ENCODE results near the gene SRP72. TPM values are rescaled to one million over a fixed set of nuclear protein-coding genes. Genes with fewer than 3 reads are reported as not detected.

SRP72 gene
- total RNA-seq, 5 donors from 2014 or later (not counting 1 experiment from before 2014, with no cell fraction given) = 98.0 to 115 (median 107) TPM

DNA sequence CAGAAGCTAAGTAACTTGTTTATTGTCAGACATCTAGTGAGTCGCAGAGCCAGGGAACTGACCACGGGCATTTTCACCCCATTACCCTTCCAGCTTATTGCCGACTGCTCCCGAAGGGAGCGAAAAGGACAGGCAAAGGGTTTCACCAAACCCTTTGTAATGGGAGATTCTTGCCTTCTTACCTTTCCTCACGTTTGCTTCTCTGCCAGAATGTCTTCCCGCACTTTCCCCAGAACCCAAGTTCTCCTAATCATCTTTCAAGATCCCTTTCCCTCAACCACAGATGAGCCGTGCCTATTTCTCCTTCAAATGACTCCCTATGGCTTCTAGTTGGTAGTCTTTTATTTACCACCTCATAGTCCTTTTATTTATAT, 520 bp upstream of the SRP72 start:
- Histone ChIP-seq H3K4me1 (ENCODE audit: control insufficient read depth in 1 of 2, extremely low read depth in 1 of 2, insufficient read depth in 2 of 2, low read length in 2 of 2) (peaks cover 23 to 38% of the 10 kb centered on the region in 2 experiments), H3K27ac (ENCODE audit: low read length) (peak overlapping the region; percentile 84), H3K4me3 (ENCODE audit: control insufficient read depth in 1 of 2, extremely low read depth in 1 of 2, low read length in 1 of 2) (peak overlapping the region; percentile 90 to 99), H3K27me3 (replicated peaks in 1 of 2; ENCODE audit: control insufficient read depth in 2 of 2, extremely low read depth in 1 of 2, insufficient read depth in 2 of 2, low read length in 1 of 2) (no peaks in the 10 kb centered on the region), H3K9me3 (no peaks in the 10 kb centered on the region), H3K36me3 (ENCODE audit: control insufficient read depth in 2 of 2, extremely low read depth in 1 of 2, insufficient read depth in 1 of 2, low read length in 1 of 2) (peaks cover 6 to 9% of the 10 kb centered on the region in 2 donors)
- ATAC-seq (replicated peaks in 1 of 4) (no peak), DNase-seq (no peak)
- Mint-ChIP-seq H3K4me3 (peak overlapping the region; percentile 97 to 100 (median 98)), H3K9me3 (no peaks in the 10 kb centered on the region), H3K36me3 (peaks cover 21% of the 10 kb centered on the region), H3K27me3 (no peaks in the 10 kb centered on the region), H3K27ac (peak overlapping the region; percentile 96 to 99), H3K4me1 (peaks cover 62 to 68% (median 66%) of the 10 kb centered on the region in 3 donors)
- WGBS (ENCODE audit: insufficient coverage) = 0% methylated on average over 2 of the region's 8 CpGs
- POLR2A ChIA-PET = interaction anchor here (0.6 to 1.9 kb wide), 8 partner anchors 10 to 441 kb away, joined by 4 to 15 read pairs (median 5); partner anchors contain the start of genes PAICS (in 2 of the 2), PPAT (in 2 of the 2), AASDH (in 1 of the 2) and REST (in 1 of the 2)
- CTCF ChIA-PET = interaction anchor here (0.7 to 2.8 kb wide), 6 partner anchors 9 to 44 kb away, joined by 3 to 21 read pairs (median 4); partner anchors contain the start of genes PAICS (in 1 of the 2) and PPAT (in 1 of the 2)

DNA sequence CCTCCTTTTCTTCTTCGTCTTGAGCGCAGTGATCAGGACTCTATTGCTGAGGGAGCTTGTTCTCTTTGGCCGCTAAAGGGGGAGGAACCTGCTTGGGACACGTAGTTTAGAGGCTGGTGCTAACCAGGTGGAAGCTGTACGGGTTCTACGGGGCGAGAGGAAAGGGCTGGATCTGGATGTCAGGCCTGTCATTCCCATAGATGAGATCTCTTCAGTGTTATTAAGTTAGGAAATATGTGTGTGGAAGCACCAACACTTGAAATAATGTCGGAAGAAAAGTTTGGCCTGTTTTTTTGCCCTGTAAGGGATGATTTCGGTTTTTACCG, 643 bp downstream of the SRP72 start:
- H3K27ac ChIP-seq (ENCODE audit: low read length) = peak overlapping the region; percentile 84
- H3K4me3 ChIP-seq (ENCODE audit: control insufficient read depth in 1 of 2, extremely low read depth in 1 of 2, low read length in 1 of 2) = peak overlapping the region; percentile 90 to 99
- peaks cover 62 to 65% (median 64%) of the 10 kb centered on the region in 3 donors for H3K4me1 Mint-ChIP-seq
- H3K4me1 ChIP-seq (ENCODE audit: control insufficient read depth in 1 of 2, extremely low read depth in 1 of 2, insufficient read depth in 2 of 2, low read length in 2 of 2) = peaks cover 23 to 38% of the 10 kb centered on the region in 2 experiments
- POLR2A ChIA-PET = interaction anchor here in 1 of 2 donors (0.5 to 1.4 kb wide), 2 partner anchors 11 to 510 kb away, joined by 4 to 7 read pairs; partner anchors contain the start of genes NOA1 and POLR2B
- CTCF ChIA-PET = interaction anchor here (0.7 to 1.7 kb wide), 6 partner anchors 15 to 512 kb away, joined by 3 to 11 read pairs (median 4); partner anchors contain the start of genes PPAT (in 2 of the 2) and PAICS (in 1 of the 2)
- H3K4me3 Mint-ChIP-seq = peak overlapping the region; percentile 97 to 100 (median 98)
- ATAC-seq (replicated peaks in 1 of 4) (peak; percentile 38 to 53 (median 44)), DNase-seq (peak in 9 of 35 experiments; percentile 1 to 14 (median 5))
- H3K36me3 Mint-ChIP-seq = peaks cover 16% of the 10 kb centered on the region
- no peaks in the 10 kb centered on the region for H3K9me3 ChIP-seq
- 0% methylated on average over 4 of the region's 10 CpGs for WGBS (ENCODE audit: insufficient coverage)
- no peaks in the 10 kb centered on the region for H3K27me3 ChIP-seq (replicated peaks in 1 of 2; ENCODE audit: control insufficient read depth in 2 of 2, extremely low read depth in 1 of 2, insufficient read depth in 2 of 2, low read length in 1 of 2)
- H3K36me3 ChIP-seq (ENCODE audit: control insufficient read depth in 2 of 2, extremely low read depth in 1 of 2, insufficient read depth in 1 of 2, low read length in 1 of 2) = peaks cover 2 to 17% of the 10 kb centered on the region in 2 donors
- no peaks in the 10 kb centered on the region for H3K27me3 Mint-ChIP-seq
- H3K27ac Mint-ChIP-seq = peak overlapping the region; percentile 96 to 99
- H3K9me3 Mint-ChIP-seq = no peaks in the 10 kb centered on the region

DNA sequence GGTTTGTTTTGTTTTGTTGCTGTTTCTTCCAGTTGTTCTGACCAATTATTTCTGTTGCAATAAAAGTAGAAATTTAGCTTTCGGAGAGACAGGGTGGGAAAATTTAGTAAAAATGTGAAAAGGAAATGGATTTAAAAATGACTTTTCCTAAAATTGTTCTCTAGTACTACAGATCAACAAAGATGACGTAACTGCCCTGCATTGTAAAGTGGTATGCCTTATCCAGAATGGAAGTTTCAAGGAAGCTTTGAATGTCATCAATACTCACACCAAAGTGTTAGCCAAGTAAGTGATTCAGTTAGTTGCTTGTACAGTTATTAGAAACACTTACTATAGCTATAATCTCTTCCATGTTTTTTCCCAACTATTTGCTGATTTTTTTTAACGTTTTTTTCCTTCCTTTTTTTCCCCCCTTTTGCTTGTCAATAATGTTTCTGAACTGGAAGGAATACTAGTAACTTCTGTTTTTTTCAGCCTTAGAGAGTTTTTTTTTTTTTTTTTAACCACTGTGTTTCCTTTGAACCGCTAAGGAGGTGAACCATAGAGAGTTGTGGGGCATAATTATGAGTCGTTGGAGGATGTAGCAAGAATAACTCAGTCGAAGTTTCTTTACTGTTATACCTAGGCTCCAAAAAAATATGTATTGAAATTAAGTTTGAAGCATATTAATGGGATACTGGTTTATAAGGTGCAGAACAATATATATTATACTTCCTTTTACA, 2.2 kb downstream of the SRP72 start:
- H3K4me1 Mint-ChIP-seq = peaks cover 52 to 57% (median 53%) of the 10 kb centered on the region in 3 donors
- ATAC-seq (replicated peaks in 1 of 4) = no peak
- peak overlapping the region; percentile 67 to 100 (median 97) for H3K4me3 Mint-ChIP-seq
- H3K36me3 ChIP-seq (ENCODE audit: control insufficient read depth in 2 of 2, extremely low read depth in 1 of 2, insufficient read depth in 1 of 2, low read length in 1 of 2) = peaks cover 5 to 26% of the 10 kb centered on the region in 2 donors
- no peaks in the 10 kb centered on the region for H3K27me3 ChIP-seq (replicated peaks in 1 of 2; ENCODE audit: control insufficient read depth in 2 of 2, extremely low read depth in 1 of 2, insufficient read depth in 2 of 2, low read length in 1 of 2)
- H3K27ac ChIP-seq (ENCODE audit: low read length) = no peak overlapping the region
- H3K4me3 ChIP-seq (ENCODE audit: control insufficient read depth in 1 of 2, extremely low read depth in 1 of 2, low read length in 1 of 2) = no peak overlapping the region
- H3K9me3 Mint-ChIP-seq = no peaks in the 10 kb centered on the region
- peaks cover 23 to 35% of the 10 kb centered on the region in 2 experiments for H3K4me1 ChIP-seq (ENCODE audit: control insufficient read depth in 1 of 2, extremely low read depth in 1 of 2, insufficient read depth in 2 of 2, low read length in 2 of 2)
- H3K27ac Mint-ChIP-seq = peak overlapping the region in 1 of 2 donors; percentile 67
- POLR2A ChIA-PET = interaction anchor here (0.7 to 1.5 kb wide), 6 partner anchors 11 to 357 kb away, joined by 3 to 7 read pairs (median 6); partner anchors contain the start of gene PPAT (in 1 of the 2)
- no peak for DNase-seq
- CTCF ChIA-PET = interaction anchor here in 1 of 2 donors (0.7 to 1.6 kb wide), 2 partner anchors 17 to 303 kb away, joined by 3 to 6 read pairs; no protein-coding TSS in a partner anchor
- peaks cover 24% of the 10 kb centered on the region for H3K36me3 Mint-ChIP-seq
- WGBS (ENCODE audit: insufficient coverage) = no CpG with 5 or more reads among the region's 6 CpGs
- H3K9me3 ChIP-seq = no peaks in the 10 kb centered on the region
- no peaks in the 10 kb centered on the region for H3K27me3 Mint-ChIP-seq

DNA sequence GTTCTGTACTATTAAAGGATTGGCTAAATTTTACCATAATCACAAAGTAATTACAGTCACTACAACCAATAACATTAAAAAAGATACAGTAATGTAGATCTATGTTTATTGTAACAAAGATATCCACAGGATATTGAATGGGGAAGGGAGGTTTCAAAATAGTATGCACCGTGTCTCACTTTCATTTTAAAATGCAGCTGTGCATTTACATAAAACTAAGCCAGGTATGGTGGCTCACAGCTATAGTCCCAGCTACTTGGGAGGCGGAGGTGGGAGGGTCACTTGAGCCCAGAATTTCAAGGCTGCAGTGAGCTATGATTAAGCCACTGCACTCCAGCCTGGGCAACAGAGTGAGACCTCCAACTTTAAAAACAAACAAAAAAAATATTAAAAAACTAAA, 8.5 kb downstream of the SRP72 start:
- no peak overlapping the region for H3K27ac Mint-ChIP-seq
- no peaks in the 10 kb centered on the region for H3K27me3 Mint-ChIP-seq
- H3K27ac ChIP-seq (ENCODE audit: low read length) = no peak overlapping the region
- H3K9me3 Mint-ChIP-seq = no peaks in the 10 kb centered on the region
- POLR2A ChIA-PET = no interaction called here
- H3K4me3 ChIP-seq (ENCODE audit: control insufficient read depth in 1 of 2, extremely low read depth in 1 of 2, low read length in 1 of 2) = no peak overlapping the region
- H3K4me1 Mint-ChIP-seq = peaks cover 0 to 4% (median 3%) of the 10 kb centered on the region in 3 donors
- no peaks in the 10 kb centered on the region for H3K9me3 ChIP-seq
- no CpG with 5 or more reads among the region's 2 CpGs for WGBS (ENCODE audit: insufficient coverage)
- H3K36me3 ChIP-seq (ENCODE audit: control insufficient read depth in 2 of 2, extremely low read depth in 1 of 2, insufficient read depth in 1 of 2, low read length in 1 of 2) = peaks cover 10 to 75% of the 10 kb centered on the region in 2 donors
- H3K36me3 Mint-ChIP-seq = peaks cover 50% of the 10 kb centered on the region
- ATAC-seq (replicated peaks in 1 of 4) (no peak), DNase-seq (no peak)
- CTCF ChIA-PET = no interaction called here
- H3K27me3 ChIP-seq (replicated peaks in 1 of 2; ENCODE audit: control insufficient read depth in 2 of 2, extremely low read depth in 1 of 2, insufficient read depth in 2 of 2, low read length in 1 of 2) = no peaks in the 10 kb centered on the region
- H3K4me1 ChIP-seq (ENCODE audit: control insufficient read depth in 1 of 2, extremely low read depth in 1 of 2, insufficient read depth in 2 of 2, low read length in 2 of 2) = no peaks in the 10 kb centered on the region
- no peak overlapping the region for H3K4me3 Mint-ChIP-seq

DNA sequence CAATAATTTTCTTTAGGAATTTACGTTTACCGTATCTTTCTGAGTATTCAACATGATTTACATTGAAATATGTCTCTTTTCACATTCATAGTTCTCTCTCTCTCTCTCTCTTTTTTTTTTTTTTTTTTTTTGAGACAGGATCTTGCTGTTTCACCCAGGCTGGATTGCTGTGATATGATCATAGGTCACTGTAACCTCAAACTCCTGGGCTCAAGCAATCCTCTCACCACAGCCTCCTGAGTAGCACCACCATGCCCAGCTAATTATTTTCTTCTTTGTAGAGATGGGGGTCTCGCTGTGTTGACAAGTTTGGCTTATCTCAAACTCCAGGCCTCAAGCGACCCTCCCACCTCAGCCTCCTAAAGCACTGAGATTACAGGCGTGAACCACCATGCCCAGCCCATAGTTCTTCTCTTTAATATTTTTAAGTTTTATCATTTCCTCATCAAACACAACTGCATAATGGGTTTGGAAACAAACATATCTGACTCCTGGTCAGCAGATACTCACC, 9.8 kb downstream of the SRP72 start:
- ChIA-PET CTCF (interaction anchor here in 1 of 2 donors (1.3 kb wide), 1 partner anchor 42 kb away, joined by 3 read pairs; the partner anchor contains the start of gene PPAT), POLR2A (no interaction called here)
- no peaks in the 10 kb centered on the region for H3K27me3 ChIP-seq (replicated peaks in 1 of 2; ENCODE audit: control insufficient read depth in 2 of 2, extremely low read depth in 1 of 2, insufficient read depth in 2 of 2, low read length in 1 of 2)
- DNase-seq (no peak), ATAC-seq (replicated peaks in 1 of 4) (no peak)
- peaks cover 10 to 74% of the 10 kb centered on the region in 2 donors for H3K36me3 ChIP-seq (ENCODE audit: control insufficient read depth in 2 of 2, extremely low read depth in 1 of 2, insufficient read depth in 1 of 2, low read length in 1 of 2)
- no peak overlapping the region for H3K4me3 ChIP-seq (ENCODE audit: control insufficient read depth in 1 of 2, extremely low read depth in 1 of 2, low read length in 1 of 2)
- H3K27me3 Mint-ChIP-seq = no peaks in the 10 kb centered on the region
- H3K4me3 Mint-ChIP-seq = no peak overlapping the region
- H3K9me3 ChIP-seq = no peaks in the 10 kb centered on the region
- no peaks in the 10 kb centered on the region for H3K4me1 Mint-ChIP-seq
- no peaks in the 10 kb centered on the region for H3K4me1 ChIP-seq (ENCODE audit: control insufficient read depth in 1 of 2, extremely low read depth in 1 of 2, insufficient read depth in 2 of 2, low read length in 2 of 2)
- H3K9me3 Mint-ChIP-seq = no peaks in the 10 kb centered on the region
- peaks cover 45% of the 10 kb centered on the region for H3K36me3 Mint-ChIP-seq
- no peak overlapping the region for H3K27ac ChIP-seq (ENCODE audit: low read length)
- no peak overlapping the region for H3K27ac Mint-ChIP-seq
- no CpG with 5 or more reads among the region's 5 CpGs for WGBS (ENCODE audit: insufficient coverage)

DNA sequence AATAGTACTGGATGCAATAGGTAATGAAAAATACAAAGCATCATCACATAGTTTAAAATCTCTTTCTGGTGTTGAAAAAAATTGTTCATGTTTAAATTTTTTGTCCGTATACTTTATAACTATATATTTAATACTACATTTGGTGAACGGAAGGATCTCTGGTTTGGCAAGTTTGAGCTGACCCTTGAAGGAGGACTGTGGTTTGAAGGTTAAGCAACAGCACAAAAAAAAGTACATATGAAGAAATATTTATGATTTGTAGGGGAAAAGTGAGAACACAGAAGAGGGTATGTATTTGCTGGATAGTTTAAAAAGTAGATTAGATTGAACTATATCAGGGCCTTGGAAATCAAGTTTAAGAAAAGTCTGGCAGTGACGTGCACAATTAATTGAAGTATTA, 13.3 kb downstream of the SRP72 start:
- ATAC-seq (replicated peaks in 1 of 4) (no peak), DNase-seq (no peak)
- H3K27me3 Mint-ChIP-seq = no peaks in the 10 kb centered on the region
- H3K36me3 ChIP-seq (ENCODE audit: control insufficient read depth in 2 of 2, extremely low read depth in 1 of 2, insufficient read depth in 1 of 2, low read length in 1 of 2) = peaks cover 14 to 78% of the 10 kb centered on the region in 2 donors
- POLR2A ChIA-PET = interaction anchor here (0.6 to 0.7 kb wide), 3 partner anchors 40 to 60 kb away, joined by 3 to 5 read pairs (median 4); no protein-coding TSS in a partner anchor
- peaks cover 45% of the 10 kb centered on the region for H3K36me3 Mint-ChIP-seq
- H3K9me3 Mint-ChIP-seq = no peaks in the 10 kb centered on the region
- no peak overlapping the region for H3K4me3 Mint-ChIP-seq
- CTCF ChIA-PET = no interaction called here
- H3K4me1 ChIP-seq (ENCODE audit: control insufficient read depth in 1 of 2, extremely low read depth in 1 of 2, insufficient read depth in 2 of 2, low read length in 2 of 2) = no peaks in the 10 kb centered on the region
- H3K27me3 ChIP-seq (replicated peaks in 1 of 2; ENCODE audit: control insufficient read depth in 2 of 2, extremely low read depth in 1 of 2, insufficient read depth in 2 of 2, low read length in 1 of 2) = no peaks in the 10 kb centered on the region
- H3K27ac ChIP-seq (ENCODE audit: low read length) = no peak overlapping the region
- H3K9me3 ChIP-seq = no peaks in the 10 kb centered on the region
- H3K4me3 ChIP-seq (ENCODE audit: control insufficient read depth in 1 of 2, extremely low read depth in 1 of 2, low read length in 1 of 2) = no peak overlapping the region
- 100% methylated on average over 1 of the region's 3 CpGs for WGBS (ENCODE audit: insufficient coverage)
- H3K4me1 Mint-ChIP-seq = no peaks in the 10 kb centered on the region
- H3K27ac Mint-ChIP-seq = no peak overlapping the region
